GM21390 (cell line): Measurements from ENCODE around the gene PHOSPHO1.
"Not testable (repeated sequence)": the region's sequence is repeated elsewhere in the genome, so short reads cannot be mapped to it uniquely, and the experiment has no call there.

ENCODE experiments used
- ATAC-seq: cut with Tn5 transposase; IDR thresholded peaks from one replicate; pipeline ENCODE4 v1.9.1; 2021; ENCODE audit not compliant: unreplicated experiment

PHOSPHO1 gene

GRCh38 chr17:49193513-49194296, 36.9 kb downstream of the PHOSPHO1 start:
- ATAC-seq = no peak

- ATAC-seq = peak; percentile 47
Measured at GRCh38 chr17:49191917-49192741, 38.5 kb downstream of the PHOSPHO1 start.

- ATAC-seq = peak; percentile 4
Measured at GRCh38 chr17:49191409-49191916, 39.1 kb downstream of the PHOSPHO1 start.

GRCh38 chr17:49190932-49191331, 39.7 kb downstream of the PHOSPHO1 start:
- ATAC-seq = no peak

- ATAC-seq = no peak
Measured at GRCh38 chr17:49187301-49187700, 43.3 kb downstream of the PHOSPHO1 start.

GRCh38 chr17:49185381-49185780, 45.2 kb downstream of the PHOSPHO1 start:
- not testable (repeated sequence) for ATAC-seq

GRCh38 chr17:49184522-49184921, 46.1 kb downstream of the PHOSPHO1 start:
- not testable (repeated sequence) for ATAC-seq

- ATAC-seq = no peak
Measured at GRCh38 chr17:49183801-49184200, 46.8 kb downstream of the PHOSPHO1 start.

GRCh38 chr17:49183341-49183740, 47.2 kb downstream of the PHOSPHO1 start:
- ATAC-seq = no peak

- no peak for ATAC-seq
Measured at GRCh38 chr17:49180998-49181635, 49.5 kb downstream of the PHOSPHO1 start.

- ATAC-seq = no peak
Measured at GRCh38 chr17:49180303-49180702, 50.3 kb downstream of the PHOSPHO1 start.

- not testable (repeated sequence) for ATAC-seq
Measured at GRCh38 chr17:49175978-49176377, 54.6 kb downstream of the PHOSPHO1 start.
